WTC11 (cell line): Measurements from ENCODE around the gene TTC28. TPM values are rescaled to one million over a fixed set of nuclear protein-coding genes. Genes with fewer than 3 reads are reported as not detected.

ENCODE experiments used
- ATAC-seq: fragments of 200-7000 bp; cut with Tn5 transposase; 2 replicates; pipeline ENCODE4 v1.10.0; 2021; ENCODE audit warnings: mild to moderate bottlenecking, moderate library complexity
- CTCF ChIA-PET: fragments of 300-600 bp; sonication (Branson Sonifier 250); formaldehyde crosslinking; loops from one replicate; lab custom pipeline; 2021; ENCODE audit warnings: antibody characterized with exemption; lab: Charles Lee
- POLR2A ChIA-PET: fragments of 350-600 bp; sonication (Branson Sonifier 250); formaldehyde crosslinking; loops from one replicate; lab custom pipeline; 2021; ENCODE audit warnings: antibody characterized with exemption; lab: Charles Lee
- DNase-seq: peaks from one replicate; pipeline ENCODE4 v3.0.0; 2021; ENCODE audit warnings: low spot score
- H3K27ac Mint-ChIP-seq: 2 replicates; pipeline ENCODE4 v1.8.0; 2021; ENCODE audit warnings: mixed read lengths
- H3K27me3 Mint-ChIP-seq: 2 replicates; pipeline ENCODE4 v1.8.0; 2021; ENCODE audit warnings: low read depth, mild to moderate bottlenecking, moderate library complexity, mixed read lengths
- H3K36me3 Mint-ChIP-seq: 2 replicates; pipeline ENCODE4 v1.8.0; 2021; ENCODE audit warnings: mixed read lengths
- H3K4me1 Mint-ChIP-seq: 2 replicates; pipeline ENCODE4 v1.8.0; 2022; ENCODE audit warnings: mixed read lengths
- H3K4me3 Mint-ChIP-seq: 2 replicates; pipeline ENCODE4 v1.8.0; 2021; ENCODE audit warnings: mild to moderate bottlenecking, moderate library complexity, mixed read lengths
- H3K9me3 Mint-ChIP-seq: 2 replicates; pipeline ENCODE4 v1.8.0; 2021; ENCODE audit warnings: mixed read lengths
- AR ChIP-seq: fragments of 250-450 bp; sonication (Bioruptor Pico); IDR thresholded peaks from 2 replicates; pipeline ENCODE4 v1.9.0; 2021; ENCODE audit warnings: mild to moderate bottlenecking
- ARID4B ChIP-seq: sonication (generic); formaldehyde crosslinking; IDR thresholded peaks from 2 replicates; pipeline ENCODE4 v1.8.0; 2023; ENCODE audit warnings: missing genetic modification reagents, mild to moderate bottlenecking, borderline replicate concordance
- ATF2 ChIP-seq: sonication (generic); formaldehyde crosslinking; IDR thresholded peaks from 2 replicates; pipeline ENCODE4 v1.8.1; 2022; ENCODE audit warnings: low read depth, missing genetic modification reagents, borderline replicate concordance
- E2F1 ChIP-seq: sonication (generic); formaldehyde crosslinking; IDR thresholded peaks from 2 replicates; pipeline ENCODE4 v1.8.0; 2022; ENCODE audit warnings: mild to moderate bottlenecking, missing genetic modification reagents
- ELF4 ChIP-seq: sonication (generic); formaldehyde crosslinking; IDR thresholded peaks from 2 replicates; pipeline ENCODE4 v1.8.1; 2022; ENCODE audit warnings: low read depth, mild to moderate bottlenecking, moderate library complexity, missing genetic modification reagents
- GRHL2 ChIP-seq: fragments of 250-450 bp; sonication (Bioruptor Pico); IDR thresholded peaks from 2 replicates; pipeline ENCODE4 v1.8.0; 2022; ENCODE audit warnings: mild to moderate bottlenecking, moderate library complexity; ENCODE audit not compliant: insufficient replicate concordance, severe bottlenecking
- NR3C1 ChIP-seq: sonication (generic); formaldehyde crosslinking; conservative IDR thresholded peaks from 2 replicates; pipeline ENCODE4 v1.8.1; 2023; ENCODE audit warnings: low read depth, mild to moderate bottlenecking, missing genetic modification reagents
- OVOL2 ChIP-seq: fragments of 250-450 bp; sonication (Bioruptor Pico); IDR thresholded peaks from 2 replicates; pipeline ENCODE4 v1.9.0; 2021; ENCODE audit warnings: mild to moderate bottlenecking, borderline replicate concordance
- STAT6 ChIP-seq: sonication (generic); formaldehyde crosslinking; conservative IDR thresholded peaks from 2 replicates; pipeline ENCODE4 v1.8.1; 2023; ENCODE audit warnings: mild to moderate bottlenecking, low read depth, missing genetic modification reagents, moderate library complexity
- ZBTB43 ChIP-seq: sonication (generic); formaldehyde crosslinking; IDR thresholded peaks from 2 replicates; pipeline ENCODE4 v1.8.1; 2023; ENCODE audit warnings: mild to moderate bottlenecking, missing genetic modification reagents
- ZNF425 ChIP-seq: fragments of 250-450 bp; sonication (Bioruptor Pico); conservative IDR thresholded peaks from 2 replicates; pipeline ENCODE4 v1.9.0; 2021; ENCODE audit warnings: mild to moderate bottlenecking
- ZSCAN18 ChIP-seq: fragments of 250-450 bp; sonication (Bioruptor Pico); IDR thresholded peaks from 2 replicates; pipeline ENCODE4 v2.1.2; 2022; ENCODE audit warnings: mild to moderate bottlenecking, moderate library complexity
- total RNA-seq: library from RNA; stranded (reverse); gene quantifications from 3 replicates; pipeline ENCODE4 v1.2.3, GENCODE V29; 2021

TTC28 gene
- total RNA-seq, 1 experiment from 2014 or later = 13.0 TPM

GRCh38 chr22:28405588-28405987 is 274.1 kb downstream of the TTC28 start (continued):
- TF ChIP-seq E2F1 (no peak), NR3C1 (CRISPR knock-in tag) (no peak), ZBTB43 (no peak), ZNF425 (no peak), STAT6 (CRISPR knock-in tag) (no peak), AR (CRISPR knock-in tag) (no peak)
- TF ChIP-seq, all 79 proteins: peak for 0

GRCh38 chr22:28402539-28402938 is 277.1 kb downstream of the TTC28 start:
- Mint-ChIP-seq H3K9me3 (peaks cover 17% of the 10 kb centered on the region), H3K4me3 (no peak overlapping the region), H3K27me3 (no peaks in the 10 kb centered on the region), H3K36me3 (peaks cover 13% of the 10 kb centered on the region), H3K4me1 (no peaks in the 10 kb centered on the region), H3K27ac (no peak overlapping the region)
- CTCF ChIA-PET = no interaction called here
- ATAC-seq (no peak), DNase-seq (no peak)
- POLR2A ChIA-PET = no interaction called here
- TF ChIP-seq STAT6 (CRISPR knock-in tag) (no peak), ARID4B (no peak), GRHL2 (no peak), ATF2 (CRISPR knock-in tag) (no peak), ELF4 (CRISPR knock-in tag) (no peak), ZSCAN18 (CRISPR knock-in tag) (no peak), OVOL2 (no peak)
